Measurements from ENCODE around the gene FAM53C. TPM values are rescaled to one million over a fixed set of nuclear protein-coding genes. Genes with fewer than 3 reads are reported as not detected.

The FAM53C gene
- total RNA-seq, 1 experiment from 2014 or later, result 36.4 TPM

GRCh38 chr5:138349852-138350562, 11.9 kb downstream of the FAM53C start:
- DNase-seq (ENCODE audit: low read depth, low spot score) (no peak), ATAC-seq (no peak)
- peaks cover 0 to 17% of the 10 kb centered on the region in 2 experiments; a peak in 2 of 4 replicates for H3K9me3 ChIP-seq (ENCODE audit: control insufficient read depth in 1 of 2, insufficient read depth in 1 of 2, low read depth in 1 of 2, low read length in 2 of 2)
- ChIA-PET CTCF (interaction anchor here (4.6 kb wide), 1 partner anchor 9 kb away, joined by 40 read pairs; no protein-coding TSS in a partner anchor), POLR2A (interaction anchor here (7.0 kb wide), 1 partner anchor 11 kb away, joined by 59 read pairs; the partner anchor contains the start of gene FAM53C), RAD21 (ENCODE audit: low non-redundant PET in 1 of 2, low total read pairs in 2 of 2, uncharacterized antibody in 2 of 2, unreplicated experiment in 2 of 2) (no interaction called here)
- H3K79me2 ChIP-seq (ENCODE audit: insufficient read depth, low read length), result peaks cover 21% of the 10 kb centered on the region
- no TSS peak for BruUV-seq (replicated peaks)
- TF ChIP-seq CBX3 (IDR thresholded peaks at IDR 0.05; ENCODE audit: low read depth) (no peak), TCF7L2 (IDR thresholded peaks at IDR 0.05; ENCODE audit: borderline replicate concordance, extremely low read depth, insufficient read depth, insufficient read length) (no peak), ZFX (IDR thresholded peaks at IDR 0.05) (no peak), ATF3 (IDR thresholded peaks at IDR 0.05) (no peak), REST (IDR thresholded peaks at IDR 0.05; ENCODE audit: low read depth) (no peak), ELF1 (IDR thresholded peaks at IDR 0.05; ENCODE audit: borderline replicate concordance, low read depth) (no peak), ZNF274 (IDR thresholded peaks at IDR 0.05; ENCODE audit: low read depth, low read length) (no peak), EZH2phosphoT487 (IDR thresholded peaks at IDR 0.05; ENCODE audit: borderline replicate concordance) (no peak), JUND (IDR thresholded peaks at IDR 0.05) (no peak), EZH2 (IDR thresholded peaks at IDR 0.05) (no peak), ZBTB33 (IDR thresholded peaks at IDR 0.05; ENCODE audit: extremely low read depth, insufficient replicate concordance, low read length) (no peak), FOSL1 (IDR thresholded peaks at IDR 0.05; ENCODE audit: low read depth) (no peak), EGR1 (IDR thresholded peaks at IDR 0.05; ENCODE audit: low read depth) (no peak), YY1 (IDR thresholded peaks at IDR 0.05; ENCODE audit: extremely low read depth, insufficient replicate concordance, low read depth, low read length) (no peak), MAX (IDR thresholded peaks at IDR 0.05) (no peak), SP1 (IDR thresholded peaks at IDR 0.05; ENCODE audit: low read depth) (no peak)
- H3K27me3 ChIP-seq (ENCODE audit: insufficient read depth, low read length), result no peaks in the 10 kb centered on the region
- H3K4me2 ChIP-seq (ENCODE audit: low read length), result no peak overlapping the region
- no peak overlapping the region for H3K4me3 ChIP-seq (replicated peaks in 1 of 2; ENCODE audit: low read depth in 1 of 2, low read length in 2 of 2)
- peaks cover 0 to 13% of the 10 kb centered on the region in 2 experiments; a peak in 2 of 4 replicates for H3K4me1 ChIP-seq (ENCODE audit: control insufficient read depth in 1 of 2, insufficient read depth in 2 of 2, low read length in 2 of 2)
- no peak overlapping the region for H2AFZ ChIP-seq (ENCODE audit: low read depth, low read length, poor library complexity, severe bottlenecking)
- peaks cover 19 to 30% of the 10 kb centered on the region in 2 experiments for H3K36me3 ChIP-seq (ENCODE audit: control insufficient read depth in 1 of 2, insufficient read depth in 2 of 2, low read length in 2 of 2)
- no peak overlapping the region for H3K27ac ChIP-seq (ENCODE audit: low read depth, low read length)
- H3K9ac ChIP-seq (ENCODE audit: low read length), result no peak overlapping the region
- intact Hi-C loops (cut with micrococcal nuclease), result loop anchor here (5.0 kb wide), 1 partner anchor 173 kb away; the partner anchor contains the start of genes BRD8 and KIF20A
- H3K9me2 ChIP-seq (ENCODE audit: insufficient read depth), result no peaks in the 10 kb centered on the region
- 0 out of 2 replicates have a peak, but pooled peaks cover 4% of the 10 kb centered on the region for H4K20me1 ChIP-seq (ENCODE audit: insufficient read depth)
